Smooth muscle cell (in vitro differentiated cells): ENCODE data around the gene BAIAP2. TPM values are rescaled to one million over a fixed set of nuclear protein-coding genes. Genes with fewer than 3 reads are reported as not detected.

ENCODE experiments used
- DNase-seq: peaks from one replicate; lab custom pipeline; 2025; ENCODE audit not compliant: unreplicated experiment; lab: John Stamatoyannopoulos, UW
- H2AFZ ChIP-seq: fragments of 200-600 bp; sonication (generic); 2 replicates; pipeline ENCODE4 v1.6.0; 2016; ENCODE audit warnings: antibody characterized with exemption, low read depth, mild to moderate bottlenecking
- H3F3A ChIP-seq: fragments of 200-600 bp; sonication (generic); 2 replicates; pipeline ENCODE4 v1.6.0; 2017; ENCODE audit warnings: antibody characterized with exemption, low read depth
- H3K27ac ChIP-seq: fragments of 200-600 bp; sonication (generic); 2 replicates; pipeline ENCODE4 v1.5.1; 2016; ENCODE audit warnings: low read depth, mild to moderate bottlenecking
- H3K27me3 ChIP-seq: fragments of 200-600 bp; sonication (generic); 2 replicates; pipeline ENCODE4 v1.6.1; 2016; ENCODE audit warnings: low read depth, mild to moderate bottlenecking
- H3K36me3 ChIP-seq: fragments of 200-600 bp; sonication (generic); 2 replicates; pipeline ENCODE4 v1.5.1; 2016; ENCODE audit warnings: low read depth
- H3K4me1 ChIP-seq: fragments of 200-600 bp; sonication (generic); 2 replicates; pipeline ENCODE4 v1.5.1; 2016; ENCODE audit warnings: low read depth
- H3K4me2 ChIP-seq: fragments of 200-600 bp; sonication (generic); 2 replicates; pipeline ENCODE4 v1.6.0; 2016; ENCODE audit warnings: mild to moderate bottlenecking
- H3K4me3 ChIP-seq: fragments of 200-600 bp; sonication (generic); 2 replicates; pipeline ENCODE4 v1.5.1; 2016; ENCODE audit warnings: mild to moderate bottlenecking
- H3K79me2 ChIP-seq: fragments of 200-600 bp; sonication (generic); 2 replicates; pipeline ENCODE4 v1.6.0; 2016; ENCODE audit warnings: low read depth, mild to moderate bottlenecking
- H3K9ac ChIP-seq: fragments of 200-600 bp; sonication (generic); 2 replicates; pipeline ENCODE4 v1.6.0; 2016; ENCODE audit warnings: low read depth
- H3K9me3 ChIP-seq: fragments of 200-600 bp; sonication (generic); replicated peaks from 2 replicates; pipeline ENCODE4 v1.5.1; 2016; ENCODE audit warnings: low read depth
- H4K20me1 ChIP-seq: fragments of 200-600 bp; sonication (generic); 2 replicates; pipeline ENCODE4 v1.6.0; 2016; ENCODE audit warnings: low read depth
- WGBS: methylation state at CpG from one replicate; pipeline ENCODE4 v1.1.7; 2016; ENCODE audit warnings: low lambda C conversion rate; 5-methylcytosine and 5-hydroxymethylcytosine counted together
- polyA plus RNA-seq: library from polyadenylated mRNA; unstranded; fragments of >200 nt; fragmentation: Nextera tagmentation; extraction: Ambion mirVana; gene quantifications from 2 replicates; pipeline ENCODE4 v1.2.1, GENCODE V29; 2016
- total RNA-seq: library from RNA; depleted of rRNA; stranded (reverse); fragments of >200 nt; gene quantifications from 2 replicates; pipeline ENCODE4 v1.2.3, GENCODE V29; 2014
- TF ChIP-seq, protein P1 (sequence below): fragments of 200-600 bp; sonication (generic); IDR thresholded peaks from 2 replicates; pipeline ENCODE4 v1.5.1; 2017; ENCODE audit warnings: borderline replicate concordance, mild to moderate bottlenecking, antibody characterized with exemption; ENCODE audit not compliant: insufficient read depth, poor library complexity, severe bottlenecking

BAIAP2 gene
- total and polyA plus RNA-seq, 2 experiments from 2014 or later = 26.6 to 41.9 TPM

GRCh38 chr17:81083125-81083765 lies 48.3 kb downstream of the BAIAP2 start:
- H2AFZ ChIP-seq = no peak overlapping the region
- no peak overlapping the region for H3K27ac ChIP-seq
- H3K9me3 ChIP-seq = no peaks in the 10 kb centered on the region
- no peaks in the 10 kb centered on the region for H3F3A ChIP-seq
- H3K4me1 ChIP-seq = no peaks in the 10 kb centered on the region
- H3K79me2 ChIP-seq = no peaks in the 10 kb centered on the region
- no peak overlapping the region for H3K9ac ChIP-seq
- H4K20me1 ChIP-seq = peaks cover 78% of the 10 kb centered on the region
- no peak overlapping the region for H3K4me2 ChIP-seq
- H3K4me3 ChIP-seq = no peak overlapping the region
- no peak for DNase-seq
- H3K36me3 ChIP-seq = no peaks in the 10 kb centered on the region
- TF ChIP-seq, protein P1, sequence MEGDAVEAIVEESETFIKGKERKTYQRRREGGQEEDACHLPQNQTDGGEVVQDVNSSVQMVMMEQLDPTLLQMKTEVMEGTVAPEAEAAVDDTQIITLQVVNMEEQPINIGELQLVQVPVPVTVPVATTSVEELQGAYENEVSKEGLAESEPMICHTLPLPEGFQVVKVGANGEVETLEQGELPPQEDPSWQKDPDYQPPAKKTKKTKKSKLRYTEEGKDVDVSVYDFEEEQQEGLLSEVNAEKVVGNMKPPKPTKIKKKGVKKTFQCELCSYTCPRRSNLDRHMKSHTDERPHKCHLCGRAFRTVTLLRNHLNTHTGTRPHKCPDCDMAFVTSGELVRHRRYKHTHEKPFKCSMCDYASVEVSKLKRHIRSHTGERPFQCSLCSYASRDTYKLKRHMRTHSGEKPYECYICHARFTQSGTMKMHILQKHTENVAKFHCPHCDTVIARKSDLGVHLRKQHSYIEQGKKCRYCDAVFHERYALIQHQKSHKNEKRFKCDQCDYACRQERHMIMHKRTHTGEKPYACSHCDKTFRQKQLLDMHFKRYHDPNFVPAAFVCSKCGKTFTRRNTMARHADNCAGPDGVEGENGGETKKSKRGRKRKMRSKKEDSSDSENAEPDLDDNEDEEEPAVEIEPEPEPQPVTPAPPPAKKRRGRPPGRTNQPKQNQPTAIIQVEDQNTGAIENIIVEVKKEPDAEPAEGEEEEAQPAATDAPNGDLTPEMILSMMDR = no peak
- WGBS = 90% methylated on average over 27 of the region's 27 CpGs
- H3K27me3 ChIP-seq = no peaks in the 10 kb centered on the region

DNA sequence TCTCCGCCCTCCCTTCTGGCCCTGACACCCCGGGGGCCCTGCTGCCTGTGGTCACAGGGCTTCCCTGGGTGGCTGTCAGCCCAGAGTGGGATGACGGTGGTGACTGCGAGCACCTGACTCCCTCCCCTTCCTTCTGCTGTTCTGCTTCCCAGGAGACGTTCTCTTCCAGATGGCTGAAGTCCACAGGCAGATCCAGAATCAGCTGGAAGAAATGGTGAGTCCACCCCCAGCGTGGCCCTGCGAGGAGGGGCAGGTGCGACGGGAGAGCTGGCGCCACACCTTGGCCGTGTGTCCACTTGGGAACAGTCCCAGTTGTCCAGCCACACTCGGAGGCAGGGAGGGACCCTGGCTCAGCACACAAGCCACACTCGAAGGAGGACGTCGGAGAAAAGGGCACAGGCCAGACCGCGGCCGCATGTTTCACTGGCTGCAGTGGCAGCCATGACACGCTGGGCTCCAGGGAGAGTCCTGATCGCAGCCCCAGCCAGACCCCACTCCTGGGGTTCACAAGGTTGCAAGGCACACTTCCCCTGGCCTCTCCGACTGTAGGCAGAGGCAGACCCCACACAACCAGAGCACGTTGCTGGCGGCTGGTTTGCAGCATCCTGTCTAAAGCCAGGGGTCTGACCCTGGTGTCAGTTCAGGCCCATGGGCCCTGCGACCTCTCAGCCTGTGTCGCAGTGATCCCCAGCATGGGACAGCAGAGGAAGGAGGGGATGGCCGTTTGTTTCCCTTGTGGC lies 49.9 kb downstream of the BAIAP2 start:
- Histone ChIP-seq H3K36me3 (no peaks in the 10 kb centered on the region), H3K27me3 (no peaks in the 10 kb centered on the region), H4K20me1 (peaks cover 72% of the 10 kb centered on the region), H3K9ac (no peak overlapping the region), H2AFZ (no peak overlapping the region), H3F3A (no peaks in the 10 kb centered on the region), H3K27ac (no peak overlapping the region), H3K4me1 (no peaks in the 10 kb centered on the region), H3K4me2 (no peak overlapping the region), H3K4me3 (no peak overlapping the region), H3K9me3 (no peaks in the 10 kb centered on the region), H3K79me2 (no peaks in the 10 kb centered on the region)
- no peak for DNase-seq
- WGBS = 95% methylated on average over 26 of the region's 26 CpGs
- TF ChIP-seq, protein P1 = no peak

DNA sequence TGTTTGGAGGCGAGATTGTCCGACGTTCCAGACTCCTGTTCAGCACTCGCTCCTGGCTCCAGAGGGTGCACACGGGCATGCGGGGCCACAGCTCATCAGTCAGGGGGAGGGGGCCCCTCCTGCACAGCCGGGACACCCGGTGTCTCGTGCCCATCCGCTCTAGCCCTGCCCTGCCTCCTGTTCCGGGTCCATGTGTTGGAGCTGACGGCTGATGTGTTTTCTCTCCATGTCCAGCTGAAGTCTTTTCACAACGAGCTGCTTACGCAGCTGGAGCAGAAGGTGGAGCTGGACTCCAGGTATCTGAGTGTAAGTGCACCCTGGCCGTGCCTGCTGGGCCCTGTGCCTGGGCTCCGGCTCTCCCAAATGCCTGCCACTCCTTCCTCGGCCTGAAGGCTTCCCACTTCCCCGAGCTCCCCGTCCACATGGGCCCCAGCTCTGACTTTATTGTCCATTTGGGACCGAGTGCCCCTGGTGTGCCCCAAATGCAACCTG lies 50.5 kb downstream of the BAIAP2 start:
- Histone ChIP-seq H3K4me3 (no peak overlapping the region), H3K4me1 (no peaks in the 10 kb centered on the region), H3K4me2 (no peak overlapping the region), H3K9me3 (no peaks in the 10 kb centered on the region), H3K27ac (no peak overlapping the region), H2AFZ (no peak overlapping the region), H3K79me2 (no peaks in the 10 kb centered on the region), H3K27me3 (no peaks in the 10 kb centered on the region), H3F3A (no peaks in the 10 kb centered on the region), H3K9ac (no peak overlapping the region), H3K36me3 (no peaks in the 10 kb centered on the region), H4K20me1 (peaks cover 72% of the 10 kb centered on the region)
- TF ChIP-seq, protein P1 = no peak
- no peak for DNase-seq
- WGBS = 97% methylated on average over 20 of the region's 20 CpGs
